Osteocyte (in vitro differentiated cells): Measurements from ENCODE around the gene NINL. TPM values are rescaled to one million over a fixed set of nuclear protein-coding genes. Genes with fewer than 3 reads are reported as not detected.
A peak's percentile ranks its signal among the peaks of the same experiment; 100 is the strongest.

Experiments
- DNase-seq: peaks from one replicate; pipeline ENCODE4 v3.0.0; 2021; ENCODE audit warnings: mixed read lengths; ENCODE audit not compliant: unreplicated experiment; ENCODE audit errors: extremely low spot score
- H3K27ac Mint-ChIP-seq: one replicate; pipeline ENCODE4 v1.8.0; 2021; ENCODE audit warnings: mild to moderate bottlenecking, mixed read lengths; ENCODE audit not compliant: unreplicated experiment
- H3K27me3 Mint-ChIP-seq: one replicate; pipeline ENCODE4 v1.8.0; 2021; ENCODE audit warnings: mixed read lengths; ENCODE audit not compliant: unreplicated experiment
- H3K36me3 Mint-ChIP-seq: one replicate; pipeline ENCODE4 v1.8.0; 2021; ENCODE audit warnings: mixed read lengths; ENCODE audit not compliant: unreplicated experiment
- H3K4me1 Mint-ChIP-seq: one replicate; pipeline ENCODE4 v1.8.0; 2021; ENCODE audit warnings: mixed read lengths; ENCODE audit not compliant: unreplicated experiment
- H3K4me3 Mint-ChIP-seq: one replicate; pipeline ENCODE4 v1.8.0; 2021; ENCODE audit warnings: mild to moderate bottlenecking, moderate library complexity, mixed read lengths; ENCODE audit not compliant: unreplicated experiment
- H3K9me3 Mint-ChIP-seq: one replicate; pipeline ENCODE4 v1.8.0; 2021; ENCODE audit warnings: mixed read lengths; ENCODE audit not compliant: unreplicated experiment
- total RNA-seq: library from RNA; stranded (reverse); gene quantifications from 2 replicates; pipeline ENCODE4 v1.2.1, GENCODE V29; 2021
- TF ChIP-seq, protein P1 (sequence below): fragments of 200-600 bp; sonication (generic); IDR thresholded peaks from 2 replicates; pipeline ENCODE4 v1.5.0; 2021; ENCODE audit warnings: antibody characterized with exemption, mild to moderate bottlenecking, moderate library complexity

NINL gene
- total RNA-seq, 1 donor from 2014 or later = 20.8 TPM

DNA sequence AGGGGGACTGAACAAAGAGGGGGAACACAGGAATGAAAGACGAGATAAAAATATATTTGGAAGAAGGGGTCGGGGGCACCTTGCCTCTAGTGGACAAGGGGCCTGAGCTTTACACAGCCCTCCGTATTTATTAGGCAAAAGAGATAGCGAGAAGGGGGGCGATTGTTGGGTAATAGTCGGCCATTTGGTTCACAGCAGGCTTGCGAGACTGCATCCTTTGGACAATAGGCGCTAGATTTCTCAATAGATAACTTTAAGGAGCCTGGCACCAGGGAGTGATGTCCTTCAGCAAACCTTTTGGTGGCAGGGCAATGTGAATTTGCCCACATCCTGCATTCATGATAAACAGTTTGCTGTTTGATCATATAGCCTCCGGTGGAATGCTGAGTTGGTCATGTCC is 41.4 kb upstream of the NINL start:
- Mint-ChIP-seq H3K27me3 (no peaks in the 10 kb centered on the region), H3K36me3 (no peaks in the 10 kb centered on the region), H3K27ac (no peak overlapping the region), H3K4me1 (peaks cover 18% of the 10 kb centered on the region), H3K4me3 (no peak overlapping the region), H3K9me3 (no peaks in the 10 kb centered on the region)
- TF ChIP-seq, protein P1, sequence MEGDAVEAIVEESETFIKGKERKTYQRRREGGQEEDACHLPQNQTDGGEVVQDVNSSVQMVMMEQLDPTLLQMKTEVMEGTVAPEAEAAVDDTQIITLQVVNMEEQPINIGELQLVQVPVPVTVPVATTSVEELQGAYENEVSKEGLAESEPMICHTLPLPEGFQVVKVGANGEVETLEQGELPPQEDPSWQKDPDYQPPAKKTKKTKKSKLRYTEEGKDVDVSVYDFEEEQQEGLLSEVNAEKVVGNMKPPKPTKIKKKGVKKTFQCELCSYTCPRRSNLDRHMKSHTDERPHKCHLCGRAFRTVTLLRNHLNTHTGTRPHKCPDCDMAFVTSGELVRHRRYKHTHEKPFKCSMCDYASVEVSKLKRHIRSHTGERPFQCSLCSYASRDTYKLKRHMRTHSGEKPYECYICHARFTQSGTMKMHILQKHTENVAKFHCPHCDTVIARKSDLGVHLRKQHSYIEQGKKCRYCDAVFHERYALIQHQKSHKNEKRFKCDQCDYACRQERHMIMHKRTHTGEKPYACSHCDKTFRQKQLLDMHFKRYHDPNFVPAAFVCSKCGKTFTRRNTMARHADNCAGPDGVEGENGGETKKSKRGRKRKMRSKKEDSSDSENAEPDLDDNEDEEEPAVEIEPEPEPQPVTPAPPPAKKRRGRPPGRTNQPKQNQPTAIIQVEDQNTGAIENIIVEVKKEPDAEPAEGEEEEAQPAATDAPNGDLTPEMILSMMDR = no peak
- no peak for DNase-seq

GRCh38 chr20:25624500-25624939 is 39.2 kb upstream of the NINL start:
- Mint-ChIP-seq H3K9me3 (no peaks in the 10 kb centered on the region), H3K4me1 (peaks cover 20% of the 10 kb centered on the region), H3K27ac (peak overlapping the region; percentile 97), H3K36me3 (no peaks in the 10 kb centered on the region), H3K4me3 (peak overlapping the region; percentile 89), H3K27me3 (no peaks in the 10 kb centered on the region)
- no peak for DNase-seq
- TF ChIP-seq, protein P1 = no peak

- peak within 1 kb of the TSS; percentile 89 for H3K4me3 Mint-ChIP-seq
Measured at GRCh38 chr20:25623736-25624499, 38.6 kb upstream of the NINL start, which contains the start of gene NANP. Gene NANP, minus strand, starts transcription at chr20:25624014. Its CDS starts 66 bp downstream, at chr20:25623948.

DNA sequence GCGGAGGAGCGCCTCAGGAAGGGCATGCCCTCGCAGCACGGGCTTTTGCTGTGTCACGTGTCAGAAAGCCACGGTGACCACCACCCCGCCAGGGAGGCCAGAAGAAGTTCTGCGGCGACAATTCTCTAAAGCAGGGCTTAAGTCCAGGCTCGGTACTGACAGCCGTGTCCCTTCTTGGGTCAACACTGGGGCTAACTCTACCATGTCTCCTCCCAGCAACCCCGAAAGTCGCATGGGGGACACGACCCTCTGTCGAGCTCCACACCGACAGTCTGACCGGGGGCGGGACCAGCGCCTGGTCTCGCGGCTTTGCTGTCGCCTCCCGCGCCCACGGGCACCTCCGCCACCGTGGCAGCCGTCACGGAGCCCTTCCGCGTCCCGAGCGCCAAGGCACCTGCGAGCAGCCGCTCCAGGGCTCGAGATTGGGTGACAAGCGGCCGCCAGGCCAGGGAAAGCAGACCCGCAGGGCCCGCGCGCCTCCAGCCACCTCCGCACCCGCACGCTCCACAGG is 37.9 kb upstream of the NINL start:
- Mint-ChIP-seq H3K9me3 (no peaks in the 10 kb centered on the region), H3K4me3 (peak overlapping the region; percentile 89), H3K27ac (peak overlapping the region; percentile 97), H3K27me3 (no peaks in the 10 kb centered on the region), H3K4me1 (peaks cover 20% of the 10 kb centered on the region), H3K36me3 (no peaks in the 10 kb centered on the region)
- DNase-seq = no peak
- TF ChIP-seq, protein P1 = no peak

More at GRCh38 chr20:25623736-25624499, 38.6 kb upstream of the NINL start, which contains the start of gene NANP:
- Mint-ChIP-seq H3K4me1 (peaks cover 20% of the 10 kb centered on the region), H3K9me3 (no peaks in the 10 kb centered on the region), H3K36me3 (no peaks in the 10 kb centered on the region), H3K27ac (peak within 1 kb of the TSS; percentile 97), H3K27me3 (no peaks in the 10 kb centered on the region)
- TF ChIP-seq, protein P1 = peak; percentile 15
- DNase-seq = peak; percentile 99
